GM21423 (cell line): ENCODE measurements around the gene EIF2AK3.
"Not testable (repeated sequence)": the region's sequence is repeated elsewhere in the genome, so short reads cannot be mapped to it uniquely, and the experiment has no call there.

Source experiments
- ATAC-seq: cut with Tn5 transposase; IDR thresholded peaks from one replicate; pipeline ENCODE4 v1.9.1; 2021; ENCODE audit warnings: mild to moderate bottlenecking, moderate library complexity; ENCODE audit not compliant: unreplicated experiment

The EIF2AK3 gene

DNA sequence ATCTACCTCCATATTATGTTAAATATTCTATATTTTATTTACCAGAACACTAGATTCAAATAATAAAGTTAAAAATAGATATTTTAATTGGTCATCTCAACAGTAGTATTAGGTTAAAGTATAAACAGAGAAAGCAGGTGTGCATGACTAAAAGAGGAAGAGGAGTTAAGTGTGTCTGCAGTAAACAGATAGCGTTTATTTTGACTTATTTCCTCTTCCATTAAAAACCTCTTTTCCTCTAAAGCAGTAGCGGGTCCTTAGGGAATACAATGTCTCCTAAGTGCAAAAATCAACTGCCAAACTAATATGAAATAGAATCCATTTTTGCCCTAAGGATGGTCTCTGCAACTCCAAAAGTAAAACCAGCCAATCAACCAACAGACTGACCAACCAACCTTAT, 27.7 kb downstream of the EIF2AK3 start:
- no peak for ATAC-seq

DNA sequence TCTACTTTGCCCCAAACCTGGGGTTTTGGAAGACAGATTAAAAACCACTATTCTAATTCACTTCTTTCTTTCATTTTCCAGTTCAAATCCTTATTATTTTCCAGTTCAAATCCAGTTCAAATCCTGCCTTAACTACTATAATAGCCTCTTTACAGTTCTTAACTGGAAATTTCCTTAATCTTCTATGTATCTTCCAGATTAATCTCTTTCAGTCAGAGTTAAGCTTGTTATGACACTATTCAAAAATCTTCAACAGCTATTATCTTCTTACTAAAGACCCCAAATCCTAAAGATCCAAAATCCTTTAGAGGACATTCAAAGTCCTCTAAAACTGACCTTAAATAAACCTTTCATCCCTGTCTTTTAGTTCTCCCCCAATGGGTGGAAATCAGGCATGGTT, 30.1 kb downstream of the EIF2AK3 start:
- no peak for ATAC-seq

DNA sequence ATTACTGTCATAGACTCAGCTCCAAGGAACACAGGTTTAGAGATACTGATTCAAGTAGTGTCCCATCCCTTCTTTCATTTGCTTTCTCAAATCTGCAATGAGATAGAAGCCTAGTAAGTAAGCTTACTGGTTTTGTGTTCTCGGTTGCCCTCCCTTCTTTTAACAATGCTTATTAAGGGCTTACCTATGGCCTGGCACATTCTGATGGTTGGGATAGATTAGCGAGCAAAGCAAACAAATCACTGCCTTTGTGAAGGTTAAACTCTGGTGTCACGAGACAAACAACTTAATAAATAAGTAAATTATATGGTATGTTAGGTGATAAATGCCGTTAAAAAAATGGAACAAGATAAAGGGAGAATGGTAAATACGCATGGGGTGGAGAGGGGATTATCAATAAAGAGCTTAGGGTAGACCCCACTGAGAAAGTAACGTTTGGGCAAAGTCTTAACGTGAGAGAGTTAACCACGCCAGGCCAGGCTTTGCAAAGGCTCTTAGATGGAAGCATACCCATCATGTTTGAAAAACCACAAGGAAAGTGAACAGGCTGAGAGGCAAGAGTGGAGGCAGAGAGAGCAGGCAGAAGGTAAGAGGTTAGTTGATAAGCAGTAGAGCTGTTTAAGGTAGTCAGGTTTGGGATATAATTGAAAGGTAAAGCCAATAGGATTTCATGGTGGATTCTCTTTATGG, 31.0 kb downstream of the EIF2AK3 start:
- no peak for ATAC-seq

DNA sequence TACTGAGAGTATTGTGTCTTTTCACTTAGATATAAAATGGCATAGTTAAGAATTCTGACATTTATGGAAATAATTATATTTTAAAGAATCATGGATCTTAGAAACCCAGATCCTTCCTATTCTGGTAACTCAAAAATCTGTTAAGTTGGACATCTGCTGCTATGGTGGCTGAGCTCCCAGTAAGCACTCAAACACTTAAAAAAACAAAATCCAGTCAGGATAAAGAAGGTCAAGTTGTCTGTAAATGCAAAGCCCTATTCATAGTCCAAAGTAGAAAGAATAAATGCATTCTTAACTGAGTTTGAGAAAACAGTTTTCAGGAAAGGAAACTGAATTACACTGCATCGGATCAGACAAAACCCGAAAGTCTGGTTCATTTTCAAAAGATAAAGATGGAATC, 35.6 kb downstream of the EIF2AK3 start:
- no peak for ATAC-seq

DNA sequence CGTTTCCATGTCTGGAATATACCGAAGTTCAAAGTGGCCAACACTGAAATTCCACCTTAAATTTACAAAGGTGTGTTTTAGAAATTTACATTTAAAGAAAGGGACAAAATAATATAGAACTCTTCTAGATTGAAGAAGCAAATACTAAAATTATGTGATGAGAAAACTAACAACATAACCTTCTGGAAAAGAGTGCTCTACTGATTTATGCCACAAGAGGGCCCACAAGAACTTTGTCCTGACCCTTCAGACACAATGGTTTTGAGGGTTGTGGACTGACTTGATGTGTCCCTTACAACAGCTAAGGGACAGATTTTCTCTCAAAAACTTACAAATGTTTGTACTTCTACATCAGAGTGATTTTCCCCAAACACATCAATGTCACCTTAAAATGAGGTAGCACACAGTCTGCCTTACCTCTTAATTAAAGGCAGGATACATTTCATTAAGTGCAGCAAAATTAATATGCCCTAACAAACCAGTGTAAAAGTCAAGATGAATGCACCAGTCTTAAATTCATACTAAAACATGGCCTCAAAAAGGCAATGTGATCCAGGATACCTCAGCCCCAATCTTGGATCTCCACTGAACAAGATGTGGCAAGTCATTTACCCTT, 36.2 kb downstream of the EIF2AK3 start:
- peak; percentile 67 for ATAC-seq

DNA sequence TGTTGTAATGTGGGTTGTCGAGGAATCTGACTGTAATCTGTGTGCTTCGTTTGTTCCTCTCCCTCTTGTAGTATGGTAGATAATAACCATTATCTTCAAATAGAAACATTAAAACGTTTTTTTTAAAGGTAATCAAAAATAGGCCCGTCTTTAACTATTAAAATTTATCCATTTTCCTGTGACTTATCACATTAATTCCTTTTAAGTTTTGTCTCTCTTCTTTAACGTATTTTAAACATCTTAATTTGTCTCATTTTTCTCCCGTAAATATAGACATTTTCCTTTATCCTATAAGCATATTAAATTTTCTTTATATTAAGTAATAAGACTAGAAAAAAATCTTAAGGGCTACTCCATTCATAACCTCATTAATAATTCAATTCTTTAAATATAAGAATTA, 41.3 kb downstream of the EIF2AK3 start:
- ATAC-seq: no peak

DNA sequence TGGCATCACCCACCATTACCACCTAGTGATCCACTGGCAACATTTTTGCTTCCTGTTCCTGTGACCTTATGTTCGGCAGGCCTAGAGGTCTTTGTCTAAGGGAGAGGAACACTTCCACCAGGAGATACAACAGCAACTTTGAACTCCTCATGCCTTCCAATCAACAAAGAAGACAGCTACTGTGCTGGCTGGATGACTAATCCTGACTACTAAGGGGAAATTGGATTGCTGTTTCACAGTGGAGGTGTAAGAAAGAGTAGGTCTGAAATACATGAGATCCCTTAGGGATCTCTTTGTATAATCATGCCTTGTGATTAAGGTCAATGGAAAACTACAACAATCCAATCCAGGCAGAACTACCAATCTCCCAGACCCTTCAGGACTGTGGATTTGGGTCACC, 45.2 kb downstream of the EIF2AK3 start:
- ATAC-seq: no peak

DNA sequence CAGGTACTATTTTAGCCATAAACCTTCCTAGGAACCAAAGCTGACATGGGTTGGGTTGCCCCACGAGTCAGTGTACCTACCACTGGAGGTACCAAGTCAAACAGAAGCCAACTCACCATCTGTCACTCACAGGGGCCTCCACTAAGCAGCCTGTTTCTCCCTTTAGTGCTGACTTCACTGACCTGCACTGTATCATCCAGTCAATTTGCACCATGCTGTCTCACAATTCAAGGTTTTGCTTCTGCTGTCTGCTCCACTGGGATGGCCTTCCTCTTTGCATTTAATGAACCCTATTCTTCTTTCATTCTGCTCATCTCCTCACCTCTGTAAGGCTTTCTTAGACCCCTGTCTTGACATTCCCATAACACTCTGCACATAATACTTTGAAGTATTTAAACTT, 47.2 kb downstream of the EIF2AK3 start:
- no peak for ATAC-seq

DNA sequence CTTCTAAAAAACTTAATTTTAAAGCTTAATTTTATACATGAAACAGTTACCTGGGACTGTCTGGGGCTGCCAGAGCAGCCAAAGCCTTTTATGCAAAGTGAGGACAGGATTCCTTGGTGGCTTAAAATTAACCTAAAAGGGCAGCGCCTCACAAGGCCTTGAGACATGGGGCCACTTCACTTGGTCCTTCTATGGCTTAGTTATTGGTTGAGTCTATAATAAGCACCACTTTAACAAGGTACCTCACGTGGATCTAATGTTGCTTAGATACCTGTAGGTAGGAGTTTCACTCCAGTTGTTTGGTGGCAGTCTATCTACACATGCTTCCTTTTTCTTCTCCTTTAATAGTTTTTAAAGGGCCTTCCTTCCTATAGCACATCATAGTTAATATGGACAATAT, 51.6 kb downstream of the EIF2AK3 start:
- no peak for ATAC-seq

DNA sequence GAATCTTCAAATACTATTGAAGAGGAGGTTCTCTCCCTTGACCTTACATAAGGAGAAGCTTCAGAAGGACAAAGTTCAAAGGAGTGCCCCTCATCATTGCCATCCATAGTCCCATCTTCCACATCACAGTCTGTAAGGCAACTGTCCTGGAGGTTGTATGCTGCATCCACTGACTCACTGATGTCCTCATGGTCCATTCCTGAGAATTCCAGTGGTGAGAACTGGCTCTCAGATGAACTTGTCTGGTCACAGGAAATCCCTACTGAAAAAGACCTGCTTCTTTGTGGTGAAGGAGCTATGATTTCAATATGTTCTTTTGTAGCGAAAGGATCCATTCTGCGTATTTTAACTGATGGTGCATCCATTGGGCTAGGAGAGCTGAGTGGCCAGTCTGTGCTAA, 52.2 kb downstream of the EIF2AK3 start:
- no peak for ATAC-seq

DNA sequence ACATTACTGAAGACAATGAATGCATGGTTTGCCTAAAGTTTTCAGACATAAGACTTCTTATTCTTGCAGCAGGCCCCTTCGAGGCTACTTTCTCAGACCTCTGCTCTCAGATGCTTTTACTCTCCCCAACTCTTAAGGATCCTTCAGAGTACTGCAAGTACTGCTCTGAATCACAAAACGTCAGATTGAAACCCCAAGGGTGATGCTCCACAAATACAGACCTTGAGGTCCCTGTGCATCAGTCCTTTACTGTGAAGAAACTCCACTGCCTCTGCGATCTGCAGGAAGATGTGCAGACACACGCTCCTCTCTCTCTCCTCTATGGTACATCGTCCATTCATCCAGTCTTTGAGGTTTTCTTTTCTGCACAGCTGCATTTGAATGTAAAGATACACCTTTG, 52.8 kb downstream of the EIF2AK3 start:
- ATAC-seq: no peak

DNA sequence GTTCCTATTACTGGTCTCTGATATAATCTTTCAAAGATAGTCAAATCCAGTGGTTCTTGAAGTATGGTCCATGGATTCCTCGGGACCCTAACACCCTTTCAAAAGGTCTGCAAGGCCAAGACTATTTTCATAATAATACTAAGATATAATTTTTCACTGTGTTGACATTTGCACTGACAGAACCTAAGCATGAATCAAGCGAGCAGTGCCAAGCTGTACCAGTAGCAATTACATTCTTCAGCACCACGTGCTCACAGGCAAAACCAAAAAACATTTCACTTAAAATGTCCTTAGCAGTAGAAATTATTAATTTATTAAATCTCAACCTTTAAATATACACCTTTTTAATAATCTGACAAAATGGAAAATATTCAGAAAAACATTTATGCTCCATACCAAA, 59.1 kb downstream of the EIF2AK3 start:
- no peak for ATAC-seq

DNA sequence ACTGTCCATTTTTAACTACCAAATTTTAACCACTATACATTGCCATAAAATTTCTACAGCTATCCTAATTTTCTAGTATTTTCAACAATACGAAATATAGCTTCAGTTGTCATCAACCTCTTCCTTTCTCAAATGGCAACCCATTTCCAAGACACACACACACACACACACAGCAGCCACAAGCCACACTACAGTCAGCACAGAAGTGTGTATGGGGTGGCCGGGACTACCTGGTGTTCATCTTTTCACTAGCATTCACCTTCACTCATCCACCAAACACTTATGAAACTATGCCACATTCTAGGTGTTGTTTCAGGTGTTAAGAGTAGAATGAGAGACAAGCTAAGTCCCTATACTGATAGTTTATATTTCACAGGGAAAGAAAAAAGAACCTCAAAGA, 62.9 kb downstream of the EIF2AK3 start:
- no peak for ATAC-seq

DNA sequence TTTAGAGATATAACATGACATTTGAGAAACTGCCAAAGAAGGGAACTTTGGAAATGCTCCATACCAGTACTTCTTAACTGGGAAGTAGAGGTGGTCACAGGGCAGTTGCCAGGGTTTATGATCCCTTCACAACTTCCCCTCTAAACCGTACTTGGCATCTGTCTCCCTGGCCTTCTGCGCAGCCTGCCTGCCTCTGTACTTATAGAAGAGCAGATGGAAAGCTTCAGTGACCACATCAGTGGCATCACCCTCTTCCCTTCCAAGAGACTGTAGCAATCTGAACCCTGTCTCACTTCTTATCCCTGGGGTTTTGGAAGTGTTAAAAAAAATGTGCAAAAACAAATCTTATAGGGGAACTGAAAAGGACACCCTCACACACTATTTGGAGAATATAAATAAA, 64.1 kb downstream of the EIF2AK3 start:
- ATAC-seq: no peak

DNA sequence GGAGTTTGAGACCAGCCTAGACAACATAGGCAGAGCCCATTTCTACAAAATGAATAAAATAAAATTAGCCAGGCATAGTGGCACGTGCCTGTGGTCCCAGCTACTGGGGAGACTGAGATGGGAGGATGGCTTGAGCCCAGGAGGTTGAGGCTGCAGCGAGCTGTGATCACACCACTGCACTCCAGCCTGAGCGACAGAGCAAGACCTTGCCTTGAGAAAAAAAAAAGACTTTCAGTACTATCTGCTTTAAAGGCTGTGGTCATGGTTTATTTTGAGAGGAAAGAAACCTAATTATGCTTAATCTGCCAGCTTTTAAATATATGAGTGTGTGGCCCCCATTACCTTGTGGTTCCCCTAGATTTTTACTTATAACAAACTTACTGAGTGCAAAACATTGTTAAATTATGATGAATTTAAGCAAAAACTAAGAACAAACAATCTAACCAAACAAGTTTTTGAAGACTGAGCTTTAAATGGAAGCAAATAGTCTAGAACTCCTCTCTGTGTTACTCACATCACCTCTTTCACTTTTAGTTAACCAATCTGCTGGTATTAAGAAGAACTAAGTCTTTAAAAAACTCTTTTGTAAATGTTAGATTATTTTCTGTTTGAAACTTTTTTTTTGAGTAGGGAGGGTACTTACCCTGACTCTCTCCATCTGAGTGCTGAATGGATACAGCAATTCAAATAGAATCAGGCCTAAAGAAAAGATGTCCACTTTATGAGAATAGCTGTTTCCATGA, 65.4 kb downstream of the EIF2AK3 start:
- peak; percentile 54 for ATAC-seq

DNA sequence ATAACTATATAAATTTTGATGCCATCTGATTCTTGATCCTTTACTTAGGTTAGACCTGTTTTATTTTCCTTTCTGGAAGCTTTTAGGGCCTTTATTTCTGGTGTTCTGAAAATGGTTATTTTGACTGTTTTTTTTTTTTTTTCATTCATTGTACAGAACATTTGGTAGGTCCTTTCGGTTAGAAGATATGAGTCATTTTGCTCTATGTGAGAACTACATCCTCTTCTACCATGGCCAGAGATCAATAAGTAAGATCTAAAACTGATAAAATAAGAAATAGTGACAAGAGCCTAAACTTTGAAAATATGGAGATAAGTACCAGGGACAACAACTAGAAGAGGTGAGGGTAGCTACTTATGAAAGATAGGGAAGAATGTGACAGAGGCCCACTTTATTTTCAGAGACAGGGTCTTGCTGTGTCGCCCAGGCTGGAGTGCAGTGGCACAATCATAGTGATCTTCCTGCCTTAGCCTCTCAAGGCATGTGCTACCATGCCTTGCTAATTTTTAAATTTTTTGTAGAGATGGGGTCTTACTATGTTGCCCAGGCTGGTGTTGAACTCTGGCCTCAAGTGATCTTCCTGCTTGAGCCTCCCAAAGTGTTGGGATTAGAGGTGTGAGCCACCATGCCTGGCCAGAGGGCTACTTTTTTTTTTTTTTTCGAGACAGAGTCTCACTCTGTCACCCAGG, 66.5 kb downstream of the EIF2AK3 start:
- ATAC-seq: no peak

DNA sequence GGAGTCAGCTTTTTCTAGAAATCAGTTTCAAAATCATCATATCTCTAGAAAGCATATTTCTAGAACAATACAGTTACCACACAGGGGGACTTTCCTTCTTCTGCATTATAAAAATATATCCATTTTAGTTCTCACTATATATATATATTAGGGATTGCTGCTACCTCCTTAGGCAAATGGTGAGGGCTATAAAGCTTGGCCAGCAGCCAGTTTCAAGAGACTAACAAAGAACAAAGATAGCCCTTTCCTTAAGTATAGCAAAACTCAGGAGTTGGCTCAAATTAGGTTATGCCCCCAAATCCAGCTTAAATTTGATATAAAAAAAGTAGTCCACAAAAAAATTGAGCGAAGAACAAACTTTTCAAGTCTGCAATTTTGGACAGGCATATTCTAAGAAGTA, 70.0 kb downstream of the EIF2AK3 start:
- ATAC-seq: no peak

DNA sequence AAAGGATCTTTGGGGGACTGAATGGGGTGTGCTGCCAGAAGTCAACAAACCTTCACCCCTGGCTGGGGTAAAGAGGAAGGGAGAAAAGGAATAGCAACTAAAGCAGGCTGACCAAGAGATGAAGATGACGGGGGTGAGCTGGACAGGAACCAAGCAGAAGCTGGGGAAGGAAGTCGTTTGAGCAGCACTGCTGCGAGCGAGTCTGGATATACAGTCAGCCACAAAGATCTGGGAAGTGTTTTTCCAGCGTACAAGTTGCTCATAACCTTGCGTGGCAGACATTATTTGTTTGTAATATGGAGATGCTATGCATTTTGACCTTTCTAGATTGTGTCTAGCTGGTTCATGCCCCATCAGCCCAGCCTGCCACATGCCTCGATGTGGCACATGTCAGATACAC, 71.2 kb downstream of the EIF2AK3 start:
- ATAC-seq: no peak

DNA sequence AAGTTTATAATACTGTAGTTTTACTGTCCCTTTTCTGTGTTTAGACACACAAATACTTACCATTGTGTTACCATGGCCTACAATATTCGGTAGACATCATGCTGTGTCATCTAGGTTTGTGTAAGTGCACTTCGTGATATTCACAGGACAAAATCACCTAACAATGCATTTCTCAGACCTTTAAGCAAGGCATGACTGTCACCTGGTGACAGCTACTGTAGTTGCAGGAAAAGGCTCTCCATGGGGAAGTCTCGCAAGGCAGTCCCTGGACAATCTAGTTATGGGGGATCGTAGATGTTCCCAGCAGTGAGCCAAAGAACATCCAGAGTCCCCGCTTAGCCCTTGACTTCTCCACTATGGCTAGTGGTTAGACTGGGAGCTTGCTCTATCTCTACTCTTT, 73.1 kb downstream of the EIF2AK3 start:
- no peak for ATAC-seq

DNA sequence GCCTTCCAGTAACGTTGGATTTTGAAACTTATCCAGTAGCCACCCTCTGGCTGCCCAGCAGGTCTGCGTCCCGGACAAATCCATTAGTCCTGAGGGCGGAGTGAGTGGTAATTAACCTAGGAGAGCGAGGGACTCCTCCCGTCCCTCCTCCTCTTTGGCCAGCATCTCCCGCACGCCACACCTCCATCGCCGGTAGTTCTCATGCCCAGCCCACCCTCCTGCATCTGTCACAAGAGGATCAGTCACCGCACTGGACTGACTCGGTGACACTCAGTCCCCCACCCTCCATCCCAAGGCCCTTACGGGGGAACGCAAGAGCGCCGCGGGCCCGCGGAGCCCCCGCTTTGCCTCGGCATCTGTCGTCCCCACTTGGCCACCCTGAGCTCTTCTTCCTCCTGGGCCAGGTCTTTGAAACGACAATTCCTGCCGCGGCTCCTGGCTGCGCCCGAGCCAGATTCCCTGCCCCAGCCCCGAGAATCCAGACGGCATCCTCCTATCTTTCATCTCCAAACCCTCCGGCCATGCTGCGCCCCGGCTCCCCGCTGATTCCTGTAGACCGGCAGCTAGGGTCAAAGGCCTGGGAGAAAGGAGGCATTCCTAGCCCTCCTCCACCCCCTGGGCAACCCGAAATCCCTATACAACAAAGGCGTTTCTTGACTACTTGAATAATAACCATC, 77.5 kb downstream of the EIF2AK3 start:
- no peak for ATAC-seq

DNA sequence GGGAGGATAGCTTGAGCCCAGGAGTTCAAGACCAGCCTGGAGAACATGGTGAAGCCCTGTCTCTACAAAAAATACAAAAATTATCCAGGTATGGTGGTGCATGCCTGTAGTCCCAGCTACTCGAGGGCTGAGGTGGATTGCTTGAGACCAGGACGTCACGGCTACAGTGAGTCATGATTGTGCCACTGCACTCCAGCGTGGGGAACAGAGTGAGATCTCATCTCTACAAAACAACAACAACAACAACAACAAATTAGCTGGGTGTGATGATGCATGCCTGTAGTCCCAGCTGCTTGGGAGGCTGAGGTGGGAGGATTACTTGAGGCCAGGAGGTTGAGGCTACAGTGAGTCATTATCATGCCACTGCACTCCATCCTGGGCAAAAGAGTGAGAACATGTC, 81.0 kb downstream of the EIF2AK3 start:
- ATAC-seq: not testable (repeated sequence)
